HEK293T (cell line): ENCODE measurements around the gene OAT.
"Not testable (repeated sequence)": the region's sequence is repeated elsewhere in the genome, so short reads cannot be mapped to it uniquely, and the experiment has no call there.

Experiments used
- CTCF ChIA-PET: fragments of 350-600 bp; formaldehyde crosslinking; extraction: SDS; loops from one replicate; lab custom pipeline; 2021; ENCODE audit warnings: antibody characterized with exemption, inconsistent platforms; lab: Yijun Ruan, JAX
- POLR2A ChIA-PET: fragments of 350-600 bp; formaldehyde crosslinking; extraction: SDS; loops from one replicate; lab custom pipeline; 2020; ENCODE audit warnings: antibody characterized with exemption, inconsistent platforms; lab: Yijun Ruan, JAX
- DNase-seq: peaks from one replicate; pipeline ENCODE4 v3.0.0; 2012; ENCODE audit warnings: mixed read lengths; ENCODE audit errors: extremely low spot score
- ARNT ChIP-seq: fragments of 450-650 bp; IDR thresholded peaks from 2 replicates; pipeline ENCODE4 v1.6.1; 2017; ENCODE audit warnings: mild to moderate bottlenecking
- BHLHE40 ChIP-seq: fragments of 450-650 bp; IDR thresholded peaks from 2 replicates; pipeline ENCODE4 v1.6.1; 2016; ENCODE audit warnings: mild to moderate bottlenecking, moderate library complexity, borderline replicate concordance
- CTBP1 ChIP-seq: fragments of 450-650 bp; IDR thresholded peaks from 2 replicates; pipeline ENCODE4 v1.6.1; 2016; ENCODE audit warnings: borderline replicate concordance
- ELF4 ChIP-seq: fragments of 450-650 bp; IDR thresholded peaks from 2 replicates; pipeline ENCODE4 v1.6.1; 2017; ENCODE audit warnings: antibody characterized with exemption
- FOXA1 ChIP-seq: fragments of 450-650 bp; IDR thresholded peaks from 2 replicates; pipeline ENCODE4 v1.6.1; 2016; ENCODE audit warnings: mild to moderate bottlenecking
- FOXK2 ChIP-seq: fragments of 450-650 bp; IDR thresholded peaks from 2 replicates; pipeline ENCODE4 v1.6.1; 2016; ENCODE audit warnings: mild to moderate bottlenecking
- FOXM1 ChIP-seq: fragments of 450-650 bp; IDR thresholded peaks from 2 replicates; pipeline ENCODE4 v1.6.1; 2017; ENCODE audit warnings: mild to moderate bottlenecking, borderline replicate concordance
- HDGF ChIP-seq: fragments of 450-650 bp; IDR thresholded peaks from 2 replicates; pipeline ENCODE4 v1.6.1; 2017; ENCODE audit warnings: antibody characterized with exemption, borderline replicate concordance
- L3MBTL2 ChIP-seq: fragments of 450-650 bp; conservative IDR thresholded peaks from 2 replicates; pipeline ENCODE4 v1.6.1; 2016; ENCODE audit warnings: mild to moderate bottlenecking
- LEF1 ChIP-seq: fragments of 450-650 bp; IDR thresholded peaks from 2 replicates; pipeline ENCODE4 v1.6.1; 2017; ENCODE audit warnings: mild to moderate bottlenecking, borderline replicate concordance
- NFRKB ChIP-seq: fragments of 450-650 bp; IDR thresholded peaks from 2 replicates; pipeline ENCODE4 v1.6.1; 2016; ENCODE audit warnings: mild to moderate bottlenecking, moderate library complexity
- PKNOX1 ChIP-seq: fragments of 450-650 bp; IDR thresholded peaks from 2 replicates; pipeline ENCODE4 v1.6.1; 2016
- SP1 ChIP-seq: fragments of 450-650 bp; IDR thresholded peaks from 2 replicates; pipeline ENCODE4 v1.6.1; 2017
- SUZ12 ChIP-seq: fragments of 450-650 bp; IDR thresholded peaks from 2 replicates; pipeline ENCODE4 v1.6.1; 2016; ENCODE audit warnings: mild to moderate bottlenecking
- TARDBP ChIP-seq: fragments of 450-650 bp; IDR thresholded peaks from 2 replicates; pipeline ENCODE4 v1.6.1; 2016
- ZNF384 ChIP-seq: fragments of 450-650 bp; IDR thresholded peaks from 2 replicates; pipeline ENCODE4 v1.6.1; 2016

Gene OAT

GRCh38 chr10:124375691-124376090 is 43.0 kb downstream of the OAT start:
- POLR2A ChIA-PET = no interaction called here
- no peak for DNase-seq
- TF ChIP-seq ARNT (no peak), PKNOX1 (no peak), LEF1 (no peak), CTBP1 (no peak), ZNF384 (no peak), FOXK2 (no peak), NFRKB (no peak), FOXM1 (no peak), SP1 (no peak), TARDBP (no peak), BHLHE40 (no peak), SUZ12 (no peak), HDGF (no peak), L3MBTL2 (no peak)
- CTCF ChIA-PET = interaction anchor here (0.7 kb wide), 1 partner anchor 13 kb away, joined by 3 read pairs; no protein-coding TSS in a partner anchor

DNA sequence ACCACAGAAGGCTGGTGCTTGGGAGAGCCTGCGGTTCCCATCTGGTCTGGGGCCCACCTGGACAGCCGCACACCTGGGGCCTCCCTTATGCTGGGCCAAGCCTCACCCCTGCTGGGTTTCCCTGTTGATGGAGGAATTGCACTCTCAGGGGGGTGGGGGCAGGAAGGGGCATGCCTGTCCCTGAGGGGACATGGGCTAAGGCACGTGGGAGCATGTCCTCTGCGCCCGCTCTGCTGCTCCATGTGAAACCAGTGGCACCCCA is 43.4 kb downstream of the OAT start:
- DNase-seq = no peak
- TF ChIP-seq FOXA1 (no peak), ELF4 (no peak), PKNOX1 (no peak)
- ChIA-PET POLR2A (no interaction called here), CTCF (interaction anchor here (0.7 kb wide), 1 partner anchor 14 kb away, joined by 3 read pairs; no protein-coding TSS in a partner anchor)

GRCh38 chr10:124374535-124375352 is 44.0 kb downstream of the OAT start:
- no peak for DNase-seq
- ChIA-PET POLR2A (no interaction called here), CTCF (no interaction called here)
- no peak for TF ChIP-seq CTBP1
- no peak for TF ChIP-seq ELF4
- TF ChIP-seq FOXA1 = no peak

GRCh38 chr10:124372899-124373298 is 45.8 kb downstream of the OAT start:
- POLR2A ChIA-PET = no interaction called here
- TF ChIP-seq FOXM1 (no peak), SUZ12 (no peak), BHLHE40 (no peak), TARDBP (no peak), HDGF (no peak), L3MBTL2 (no peak), ELF4 (no peak), FOXA1 (no peak), ARNT (no peak), PKNOX1 (no peak), NFRKB (no peak), SP1 (no peak)
- no peak for DNase-seq
- CTCF ChIA-PET = no interaction called here

DNA sequence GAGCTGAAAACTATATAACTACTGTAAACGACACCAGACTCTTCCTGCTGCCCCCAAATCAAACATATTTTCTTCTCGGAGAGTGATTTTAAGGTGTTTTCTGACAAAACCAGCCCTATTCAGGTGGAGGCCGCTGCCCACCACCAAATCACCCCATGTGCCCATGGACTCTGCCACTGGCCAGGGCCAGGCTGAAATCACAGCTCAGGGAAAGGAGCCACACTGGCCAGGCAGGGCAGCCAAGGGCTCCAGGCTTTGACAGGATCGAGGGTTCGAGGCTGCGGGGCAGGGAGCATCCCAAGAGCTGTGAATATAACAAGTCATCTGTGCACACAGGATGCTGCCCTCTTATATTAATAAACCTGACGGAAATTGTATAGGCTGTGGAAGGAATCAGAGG is 48.3 kb downstream of the OAT start:
- TF ChIP-seq ARNT = no peak
- no peak for TF ChIP-seq PKNOX1
- TF ChIP-seq FOXM1 = no peak
- no peak for TF ChIP-seq L3MBTL2
- no peak for TF ChIP-seq NFRKB
- no peak for TF ChIP-seq SP1
- no peak for TF ChIP-seq CTBP1
- no peak for TF ChIP-seq FOXK2
- TF ChIP-seq SUZ12 = no peak
- no peak for TF ChIP-seq ZNF384
- TF ChIP-seq LEF1 = no peak
- TF ChIP-seq FOXA1 = no peak
- no peak for TF ChIP-seq TARDBP
- no peak for TF ChIP-seq ELF4
- TF ChIP-seq BHLHE40 = no peak
- no peak for TF ChIP-seq HDGF
- CTCF ChIA-PET = no interaction called here
- POLR2A ChIA-PET = no interaction called here
- DNase-seq = no peak

DNA sequence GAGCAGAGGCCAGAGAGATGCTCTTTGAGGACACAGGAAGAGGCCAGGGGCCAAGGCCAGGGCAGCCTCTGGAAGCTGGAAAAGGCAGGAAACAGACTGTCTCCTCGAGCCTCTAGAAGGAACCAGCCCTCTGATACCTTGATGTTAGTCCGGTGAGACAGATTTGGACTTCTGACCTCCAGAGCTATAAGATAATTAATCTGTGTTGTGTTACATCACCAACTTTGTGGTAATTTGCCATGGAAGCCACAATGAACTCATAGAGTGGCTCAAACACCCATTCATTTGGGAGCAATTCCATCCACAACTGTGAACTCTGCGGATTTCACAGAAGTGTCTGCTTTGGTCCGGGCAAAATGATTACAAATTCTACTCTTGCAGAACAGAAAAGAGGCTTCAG is 48.7 kb downstream of the OAT start:
- POLR2A ChIA-PET = no interaction called here
- CTCF ChIA-PET = no interaction called here
- no peak for TF ChIP-seq HDGF
- no peak for TF ChIP-seq L3MBTL2
- no peak for TF ChIP-seq FOXM1
- no peak for TF ChIP-seq BHLHE40
- no peak for TF ChIP-seq CTBP1
- TF ChIP-seq ARNT = no peak
- TF ChIP-seq LEF1 = no peak
- TF ChIP-seq SUZ12 = no peak
- no peak for TF ChIP-seq FOXA1
- no peak for TF ChIP-seq ELF4
- no peak for TF ChIP-seq ZNF384
- no peak for TF ChIP-seq FOXK2
- no peak for TF ChIP-seq PKNOX1
- no peak for TF ChIP-seq SP1
- no peak for TF ChIP-seq TARDBP
- no peak for TF ChIP-seq NFRKB
- no peak for DNase-seq

GRCh38 chr10:124369533-124369932 is 49.2 kb downstream of the OAT start:
- DNase-seq, POLR2A ChIA-PET, CTCF ChIA-PET: not testable (repeated sequence)
